GM21619 (cell line): ENCODE results near the gene GALR2.

ENCODE experiments used
- ATAC-seq: cut with Tn5 transposase; IDR thresholded peaks from one replicate; pipeline ENCODE4 v1.9.1; 2021; ENCODE audit not compliant: unreplicated experiment

GALR2 gene

DNA sequence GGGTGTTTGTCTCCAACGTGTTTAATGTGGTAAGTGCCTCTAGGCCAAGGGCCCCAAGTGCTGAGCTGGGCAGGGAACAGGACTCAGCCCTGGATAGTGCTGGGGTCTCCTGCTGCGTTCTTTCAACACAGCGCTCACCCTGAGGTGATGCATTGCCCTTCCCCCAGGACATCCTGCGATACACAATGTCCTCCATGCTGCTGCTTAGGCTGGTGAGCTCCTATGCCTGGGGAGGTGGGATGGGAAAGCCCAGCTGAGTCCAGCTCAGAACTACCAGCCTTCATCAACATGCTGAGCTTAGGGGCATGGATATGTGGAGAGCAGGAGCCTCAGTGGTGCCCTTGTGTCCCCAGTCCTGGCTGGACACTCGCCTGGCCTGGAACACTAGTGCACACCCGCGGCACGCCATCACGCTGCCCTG is 5.0 kb downstream of the GALR2 start:
- ATAC-seq, result no peak

DNA sequence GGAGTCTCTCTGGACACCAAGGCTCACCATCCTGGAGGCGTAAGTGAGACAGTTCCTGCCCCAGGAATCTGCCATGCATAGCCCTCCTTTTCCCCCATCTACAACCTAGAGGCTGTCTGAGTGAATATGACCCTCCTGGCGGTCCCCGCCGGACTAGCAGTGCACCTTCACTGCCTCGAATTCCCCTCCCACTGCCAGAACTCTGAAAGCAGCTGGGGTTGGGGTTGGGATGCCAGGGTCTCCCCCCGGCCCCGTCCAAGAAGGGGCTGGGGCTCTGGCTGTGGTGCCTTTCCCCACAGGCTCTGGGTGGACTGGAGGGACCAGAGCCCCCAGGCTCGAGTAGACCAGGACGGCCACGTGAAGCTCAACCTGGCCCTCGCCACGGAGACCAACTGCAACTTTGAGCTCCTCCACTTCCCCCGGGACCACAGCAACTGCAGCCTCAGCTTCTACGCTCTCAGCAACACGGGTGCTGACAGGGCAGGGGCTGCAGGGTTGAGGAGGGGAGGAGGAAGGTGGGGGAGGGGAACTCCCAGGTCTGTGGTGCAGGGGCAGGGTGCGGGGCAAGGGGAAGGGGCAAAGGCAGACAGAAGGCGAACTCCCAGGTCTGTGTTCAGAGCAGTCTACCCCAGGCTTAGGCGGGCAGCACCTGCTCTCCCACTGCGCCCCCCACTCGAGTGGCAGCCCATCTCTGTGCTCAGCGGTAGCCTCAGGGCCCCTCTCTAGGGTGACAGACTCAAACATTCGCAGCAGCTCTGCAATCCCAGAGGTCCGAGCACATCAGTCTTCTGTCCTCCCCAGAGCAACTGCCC is 5.6 kb downstream of the GALR2 start:
- ATAC-seq, result no peak

DNA sequence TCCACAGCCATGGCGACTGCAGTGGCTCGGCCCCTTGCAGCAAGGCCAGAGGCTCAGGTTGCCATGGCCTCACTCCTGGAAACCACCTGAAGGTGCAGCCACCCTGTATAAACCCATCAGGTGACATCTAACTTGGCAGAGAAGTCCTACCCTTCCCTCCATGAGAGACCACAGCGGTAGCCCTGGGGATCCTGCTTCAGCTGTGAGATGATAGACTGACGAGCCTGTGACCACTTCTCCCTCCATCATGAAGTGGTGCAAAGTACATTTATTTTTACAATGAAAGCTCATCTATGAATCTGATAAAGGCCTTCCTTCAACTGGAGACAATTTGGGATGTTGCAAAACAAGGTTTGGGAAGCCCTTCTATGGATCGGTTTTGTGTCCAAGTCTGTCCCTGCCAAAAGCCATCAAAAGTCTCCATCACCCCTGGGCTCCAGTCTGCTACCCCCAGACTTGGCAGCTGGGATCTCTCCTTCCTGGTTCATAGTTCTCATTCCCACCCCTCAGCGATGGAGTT is 6.2 kb downstream of the GALR2 start:
- no peak for ATAC-seq

DNA sequence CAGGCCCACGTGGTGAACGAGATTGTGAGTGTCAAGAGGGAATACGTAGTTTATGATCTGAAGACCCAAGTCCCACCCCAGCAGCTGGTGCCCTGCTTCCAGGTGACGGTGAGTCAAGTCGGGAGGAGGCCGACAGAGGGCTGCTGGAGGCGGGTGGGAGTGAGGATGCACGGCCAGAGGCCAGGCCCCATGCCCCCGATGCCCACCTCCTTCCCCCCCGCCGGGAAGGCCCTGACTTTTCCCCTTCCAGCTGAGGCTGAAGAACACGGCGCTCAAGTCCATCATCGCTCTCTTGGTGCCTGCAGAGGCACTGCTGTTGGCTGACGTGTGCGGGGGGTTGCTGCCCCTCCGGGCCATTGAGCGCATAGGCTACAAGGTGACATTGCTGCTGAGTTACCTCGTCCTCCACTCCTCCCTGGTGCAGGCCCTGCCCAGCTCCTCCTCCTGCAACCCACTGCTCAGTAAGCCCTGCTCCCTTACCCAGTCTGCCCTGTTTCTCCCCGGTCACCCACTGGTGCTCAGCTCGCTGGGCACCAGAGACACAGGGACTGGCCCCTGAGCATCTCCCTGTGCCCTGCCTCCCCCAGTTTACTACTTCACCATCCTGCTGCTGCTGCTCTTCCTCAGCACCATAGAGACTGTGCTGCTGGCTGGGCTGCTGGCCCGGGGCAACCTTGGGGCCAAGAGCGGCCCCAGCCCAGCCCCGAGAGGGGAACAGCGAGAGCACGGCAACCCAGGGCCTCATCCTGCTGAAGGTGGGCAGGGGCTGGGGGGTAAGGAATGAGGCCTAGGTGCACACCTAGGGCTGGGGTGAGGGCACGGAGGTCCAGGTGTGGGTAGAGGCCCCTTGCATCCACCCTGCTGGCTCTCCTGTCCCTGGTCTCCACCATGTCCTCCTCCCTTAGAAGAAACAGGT is 7.0 kb downstream of the GALR2 start:
- ATAC-seq, result no peak

DNA sequence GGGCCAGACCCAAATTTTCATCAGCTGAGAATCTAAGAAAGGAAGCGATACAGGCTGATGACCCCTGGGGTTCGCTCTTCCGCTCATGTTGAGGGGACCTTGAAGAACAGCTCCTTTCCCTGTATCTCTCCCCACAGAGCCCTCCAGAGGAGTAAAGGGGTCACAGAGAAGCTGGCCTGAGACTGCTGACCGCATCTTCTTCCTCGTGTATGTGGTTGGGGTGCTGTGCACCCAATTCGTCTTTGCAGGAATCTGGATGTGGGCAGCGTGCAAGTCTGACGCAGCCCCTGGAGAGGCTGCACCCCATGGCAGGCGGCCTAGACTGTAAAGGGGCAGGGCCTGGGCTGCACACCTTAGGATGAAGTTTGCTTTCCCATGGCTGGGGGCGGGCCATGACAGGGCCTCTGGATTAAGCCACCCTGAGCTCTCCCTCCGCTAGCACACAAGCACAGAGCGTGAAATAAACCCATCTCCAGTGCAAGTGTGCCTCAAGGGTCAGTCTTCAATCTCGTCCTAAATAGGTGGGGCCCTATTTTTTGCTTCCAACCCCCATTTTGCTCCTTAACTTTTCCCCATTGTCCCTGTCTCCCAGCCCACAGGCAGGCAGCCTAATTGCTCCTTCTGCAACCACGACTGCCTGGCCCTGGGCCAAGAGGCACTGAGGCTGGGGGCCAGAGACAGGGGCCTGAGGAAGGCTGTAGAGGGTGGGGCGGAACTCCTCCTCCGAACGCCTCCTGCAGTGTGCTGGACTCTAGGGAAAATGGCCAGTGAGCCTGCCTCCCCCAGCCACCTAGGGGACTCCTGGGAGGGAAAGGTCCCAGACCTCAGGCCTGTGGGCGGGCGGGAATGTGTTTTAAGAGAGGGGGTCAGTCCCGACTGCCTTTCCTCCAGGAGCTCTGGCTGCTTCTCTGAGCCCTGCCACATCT is 8.0 kb downstream of the GALR2 start:
- ATAC-seq, result no peak

DNA sequence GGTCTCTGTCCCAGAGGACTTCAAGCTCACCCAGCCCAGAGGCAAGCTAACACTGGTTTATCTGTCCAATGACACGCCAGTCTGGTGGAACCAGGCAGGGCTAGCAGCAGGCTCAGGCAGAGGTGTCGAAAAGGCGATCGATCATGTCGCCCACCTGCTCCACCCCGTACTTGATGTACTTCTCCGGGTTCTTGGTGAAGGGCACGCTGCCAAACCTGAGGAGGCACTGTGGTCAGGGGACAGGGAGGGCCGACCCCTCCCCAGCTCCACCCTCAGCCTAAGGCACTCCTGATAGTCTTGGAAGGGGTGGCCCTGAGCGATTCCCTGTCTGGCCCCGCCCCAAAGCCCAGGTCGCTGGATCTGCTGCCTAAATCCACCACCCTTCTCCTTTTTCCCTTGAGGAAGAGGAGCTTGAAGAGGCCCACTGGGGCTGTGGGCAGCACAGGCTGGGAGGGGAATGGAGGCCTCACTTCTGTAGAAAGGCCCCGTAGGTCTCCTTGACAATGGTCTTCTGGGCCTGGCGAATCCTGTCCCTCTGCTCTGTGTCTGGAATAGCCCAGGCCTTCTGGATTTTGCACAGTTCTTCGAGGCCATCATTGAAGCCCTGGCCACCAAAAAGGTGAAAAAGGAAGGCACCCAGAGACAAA is 9.1 kb downstream of the GALR2 start:
- no peak for ATAC-seq

DNA sequence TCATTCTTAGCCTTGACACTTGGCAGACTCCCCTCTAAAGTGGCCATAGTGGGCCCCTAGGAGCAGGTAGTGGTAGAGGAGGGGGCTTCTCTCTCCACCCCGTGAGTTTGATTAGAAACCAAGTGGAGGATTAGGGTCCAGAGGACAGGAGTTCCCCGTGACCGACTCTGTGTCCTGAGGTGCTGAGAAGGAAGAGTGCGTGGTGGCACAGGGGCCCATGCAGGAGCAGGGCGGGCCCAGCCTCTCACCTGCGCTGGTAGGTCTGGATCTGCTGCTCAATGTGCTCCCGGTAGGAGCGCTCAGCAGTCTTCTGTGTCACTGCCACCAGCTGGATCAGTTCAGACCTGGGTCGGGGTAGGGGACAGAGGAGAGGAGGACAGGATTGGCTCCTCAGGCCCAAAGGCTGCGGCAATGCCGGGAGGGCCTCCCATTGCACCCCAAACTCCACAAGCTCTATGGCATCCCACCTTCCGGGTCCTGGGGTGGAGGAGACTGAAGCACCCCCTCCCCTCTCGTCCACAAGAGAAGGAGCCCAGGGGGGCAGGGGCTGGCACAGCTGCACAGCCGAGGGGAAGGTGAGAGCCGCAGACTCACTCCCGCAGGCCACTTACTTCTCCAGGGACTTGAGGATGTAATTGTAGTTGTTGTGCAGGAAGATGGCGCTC is 10.6 kb downstream of the GALR2 start:
- ATAC-seq, result no peak

DNA sequence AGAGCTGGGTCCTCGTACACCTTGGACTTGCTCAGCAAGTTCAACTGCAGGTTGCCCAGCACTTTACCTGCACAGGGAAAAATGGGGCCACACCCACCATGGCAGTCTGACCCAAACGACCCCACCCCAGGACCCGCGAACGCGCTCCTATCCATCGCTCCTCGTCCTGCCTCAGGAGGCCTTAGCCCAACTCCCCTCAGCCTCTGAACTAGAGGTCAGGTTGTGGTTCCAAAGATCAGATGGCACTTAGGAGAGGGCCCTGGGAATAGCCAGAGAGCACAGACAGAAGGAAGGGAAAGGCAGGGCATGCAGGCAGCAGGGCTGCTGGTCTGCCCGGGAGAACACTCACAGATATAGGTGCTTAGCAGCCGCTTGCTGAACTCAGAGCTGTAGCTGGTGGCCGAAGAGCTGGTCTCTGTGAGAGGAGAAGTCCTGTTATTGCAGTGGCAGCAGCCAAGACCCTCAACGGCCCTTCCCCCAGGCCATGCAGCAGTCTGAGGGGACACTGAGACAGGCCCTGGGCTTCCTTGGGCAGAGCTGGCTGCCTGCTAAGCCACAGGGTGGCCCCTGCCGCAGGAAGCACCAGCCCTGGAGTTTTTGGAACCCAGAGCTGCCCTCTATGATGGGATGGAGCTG is 11.3 kb downstream of the GALR2 start:
- no peak for ATAC-seq

DNA sequence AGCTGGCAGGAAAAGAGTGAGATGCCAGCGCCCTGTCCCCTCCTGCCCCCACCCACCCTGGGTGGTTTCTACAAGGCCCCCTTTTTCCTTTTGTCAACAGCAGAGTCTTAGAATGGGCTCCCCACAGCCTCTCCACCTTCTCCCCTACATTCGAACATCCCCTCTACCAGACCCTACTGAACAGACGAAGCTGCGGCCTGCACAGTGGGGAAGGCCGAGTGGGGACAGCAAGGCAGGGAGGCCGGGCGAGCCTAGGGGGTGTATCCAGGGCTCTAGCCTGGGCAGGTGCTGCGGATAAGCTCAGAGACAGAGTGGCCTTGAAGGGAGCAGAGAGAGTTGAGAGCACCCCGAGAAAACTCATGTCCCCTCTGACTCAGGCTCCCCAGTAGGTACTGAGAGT is 11.8 kb downstream of the GALR2 start:
- no peak for ATAC-seq

DNA sequence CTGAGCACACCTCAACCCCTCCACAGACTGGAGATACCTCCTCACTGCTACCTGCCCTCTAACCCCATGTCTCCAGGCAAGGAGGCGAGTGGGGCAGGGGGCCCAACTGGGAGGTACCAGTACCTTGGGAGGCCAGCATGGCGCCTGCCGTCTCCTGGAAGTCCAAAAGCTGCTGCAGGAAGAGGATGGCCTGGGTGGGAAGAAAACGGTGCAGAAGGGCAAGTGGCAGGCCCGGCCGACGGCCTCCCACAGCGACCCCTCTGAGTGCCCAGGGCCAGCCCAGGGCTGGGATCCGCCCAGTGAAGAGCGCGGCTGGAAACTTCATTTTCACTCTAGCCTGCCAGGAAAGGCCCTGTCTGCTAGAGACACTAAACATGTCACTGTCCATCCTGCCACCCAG is 12.9 kb downstream of the GALR2 start:
- no peak for ATAC-seq

DNA sequence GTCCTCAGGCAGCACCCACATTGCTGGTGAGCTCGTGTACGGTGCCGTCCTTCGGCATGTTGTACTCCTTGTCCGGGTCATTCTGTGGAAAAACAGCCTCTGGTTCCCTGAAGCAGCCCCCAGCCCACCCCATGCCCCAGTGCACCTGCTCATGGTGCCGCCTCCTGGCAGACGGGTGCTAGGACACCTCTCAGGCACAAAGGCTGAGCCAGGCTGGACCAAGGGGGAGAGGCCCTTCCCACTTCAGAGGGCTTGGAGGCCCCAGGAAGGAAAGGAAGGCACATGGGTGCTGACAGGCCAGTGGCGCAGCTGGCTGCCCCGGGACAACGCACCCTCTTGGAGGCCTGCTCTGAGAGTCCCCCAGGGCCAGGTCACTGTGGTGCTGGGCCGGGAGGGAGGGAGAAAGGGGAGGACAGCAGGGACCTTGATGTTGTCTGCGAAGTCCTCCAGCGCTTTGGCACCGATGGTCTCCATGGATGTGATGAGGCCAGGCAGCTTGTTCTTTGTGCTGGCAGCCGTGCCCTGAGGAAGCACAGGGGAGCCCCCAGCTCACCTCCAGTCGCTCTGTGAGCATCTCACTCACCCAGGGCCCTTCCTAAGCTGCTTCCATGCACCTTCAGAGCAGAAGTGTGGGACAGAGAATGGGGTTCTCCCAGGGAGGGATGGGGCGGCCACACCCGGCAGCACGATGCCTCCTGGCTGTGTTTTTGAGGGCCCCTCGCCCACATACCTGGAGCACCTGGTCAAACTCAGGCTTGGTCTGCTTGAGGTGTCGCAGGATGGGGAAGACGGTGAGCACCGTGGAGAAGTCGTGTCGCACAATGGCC is 13.7 kb downstream of the GALR2 start:
- ATAC-seq, result no peak

DNA sequence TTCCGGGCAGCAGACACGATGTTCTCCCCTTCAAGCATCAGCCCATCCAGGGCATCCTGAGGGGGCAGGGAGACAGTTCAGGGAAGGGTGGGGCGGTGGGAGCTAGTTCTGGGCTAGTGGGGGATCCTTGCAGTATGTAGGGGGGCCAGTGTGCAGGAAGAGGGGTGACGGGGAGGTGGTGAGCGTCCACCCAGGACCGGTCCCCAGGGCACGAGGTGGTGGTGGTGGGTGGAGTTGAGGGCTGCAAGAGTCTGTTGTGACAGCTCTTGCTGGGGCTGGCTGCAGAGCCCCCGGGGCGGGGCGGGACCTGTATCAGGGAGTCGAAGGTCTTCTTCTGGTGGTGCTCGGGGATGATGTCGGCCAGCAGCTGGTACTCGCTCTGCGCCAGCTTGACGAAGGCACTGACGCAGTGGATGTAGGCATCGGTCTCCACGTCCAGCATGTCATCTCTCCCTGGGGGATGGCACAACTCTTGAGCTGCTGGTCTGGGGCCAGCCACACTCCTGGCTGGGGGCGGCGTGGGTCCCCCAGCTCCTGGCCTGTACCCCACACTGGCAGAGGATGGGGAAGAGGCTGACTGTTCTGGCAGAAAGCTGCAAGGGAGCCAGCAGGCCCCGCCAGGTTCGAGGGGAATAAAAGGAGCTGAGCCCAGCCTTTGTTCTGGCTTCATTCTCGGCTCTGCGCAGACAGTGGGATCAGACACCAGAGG is 14.4 kb downstream of the GALR2 start:
- ATAC-seq, result no peak

DNA sequence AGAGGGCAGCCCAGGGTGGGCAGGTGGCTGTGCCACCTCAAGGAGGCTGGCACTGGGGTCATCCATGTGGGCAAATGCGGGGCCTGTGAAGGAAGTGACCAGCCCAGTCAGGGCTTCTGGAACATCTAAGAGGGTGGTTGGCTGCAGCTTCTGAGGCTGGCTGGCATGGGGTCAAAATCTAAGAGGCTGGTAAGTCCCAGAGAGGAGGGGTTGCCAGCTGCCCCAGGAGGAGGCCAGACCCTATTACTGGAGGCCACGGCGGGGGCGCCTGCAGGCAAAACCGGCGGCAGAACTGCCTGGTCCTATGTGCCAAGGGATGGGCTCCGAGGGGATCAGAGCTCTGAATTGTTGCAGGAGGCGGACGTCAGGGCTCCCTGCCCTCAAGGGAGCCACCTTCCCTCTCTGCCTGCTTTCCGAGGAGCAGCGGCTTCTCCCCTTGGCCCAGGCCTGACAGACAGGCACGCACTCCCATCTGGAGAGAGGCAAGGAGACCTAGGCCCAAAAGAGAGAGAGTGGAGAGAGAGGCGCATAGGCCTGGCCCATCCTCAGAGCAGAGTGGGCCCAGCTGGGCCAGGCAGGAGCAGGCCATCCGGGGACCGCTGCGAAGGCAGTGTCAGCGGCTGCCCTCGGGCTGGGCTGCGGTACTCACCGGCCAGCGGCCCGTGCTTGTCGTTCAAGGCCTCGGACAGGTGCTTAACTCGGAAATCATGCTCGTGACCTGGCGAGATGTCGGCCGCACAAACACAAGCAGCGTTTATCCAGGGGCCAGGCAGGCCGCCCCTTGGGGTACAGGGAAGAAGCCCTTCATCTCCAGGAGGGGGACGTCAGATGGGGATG is 15.3 kb downstream of the GALR2 start:
- no peak for ATAC-seq

DNA sequence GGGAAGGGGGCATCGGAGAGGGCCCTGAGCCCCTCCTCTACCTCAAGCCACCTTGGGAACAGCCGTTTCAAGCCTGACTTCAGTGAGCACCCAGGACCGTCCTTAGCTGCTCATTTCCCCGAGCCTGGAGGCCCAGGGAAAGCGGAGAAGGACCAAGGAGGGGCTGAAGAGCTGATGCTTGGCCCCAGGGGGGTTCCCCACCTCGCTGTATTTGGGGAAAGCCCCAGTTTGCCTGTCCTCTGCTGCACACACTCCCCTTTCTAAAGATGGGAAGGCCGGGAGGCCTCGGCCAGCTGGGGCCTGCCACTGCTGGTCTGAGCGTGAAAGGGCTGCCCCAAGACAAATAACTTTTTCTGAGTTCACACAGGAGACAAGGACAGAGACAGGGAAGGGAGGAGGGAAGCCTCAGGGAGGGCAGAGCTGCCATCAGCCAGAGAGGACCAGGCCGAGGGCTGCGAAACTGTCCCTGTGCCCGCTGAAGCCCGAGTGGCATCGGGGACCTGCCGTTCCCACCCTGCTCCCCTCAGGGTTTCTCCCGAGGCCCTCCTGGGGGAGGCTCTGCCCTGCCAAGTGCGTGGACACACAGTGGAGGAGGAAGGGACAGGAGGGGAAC is 16.0 kb downstream of the GALR2 start:
- no peak for ATAC-seq

DNA sequence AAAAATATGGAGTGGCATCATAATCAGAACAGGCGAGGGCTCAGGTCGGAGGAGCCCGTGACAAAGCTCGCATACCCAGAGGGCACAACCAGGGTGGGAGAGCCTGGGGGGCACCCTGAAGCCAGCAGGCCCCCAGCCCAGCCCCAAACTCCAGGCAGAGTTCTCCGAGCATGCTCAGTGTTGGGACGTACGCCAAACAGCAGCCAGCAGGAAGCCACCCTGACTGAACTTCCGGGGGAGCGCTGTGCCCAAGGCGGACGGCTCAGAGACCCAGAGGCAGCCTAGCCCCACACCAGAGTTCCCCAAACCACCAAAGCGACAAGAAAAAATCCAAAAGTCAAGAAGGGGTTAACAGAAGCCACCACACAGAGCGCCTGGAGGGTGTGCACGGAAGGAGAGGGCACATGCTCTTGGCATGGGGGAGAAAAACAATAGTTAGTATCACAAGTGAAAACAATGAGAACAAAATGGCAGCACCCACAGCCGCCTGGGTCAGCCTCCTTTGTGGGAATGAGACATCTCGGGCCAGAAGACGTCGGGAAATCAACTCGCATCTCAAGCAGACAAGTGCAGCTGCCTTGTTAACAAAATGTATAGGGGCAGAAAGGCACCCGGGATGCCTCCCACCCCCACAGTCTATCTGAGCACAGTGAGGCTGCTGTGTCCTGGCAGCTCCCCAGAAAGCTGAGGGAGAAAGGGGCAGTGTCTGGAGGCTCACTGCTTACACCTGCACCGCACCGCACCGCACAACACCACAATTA is 17.1 kb downstream of the GALR2 start:
- ATAC-seq, result no peak
